Measurements from ENCODE around the gene NME1. TPM values are rescaled to one million over a fixed set of nuclear protein-coding genes. Genes with fewer than 3 reads are reported as not detected.

NME1 gene
- total RNA-seq, 2 donors from 2014 or later, result 21.7 to 35.6 TPM

DNA sequence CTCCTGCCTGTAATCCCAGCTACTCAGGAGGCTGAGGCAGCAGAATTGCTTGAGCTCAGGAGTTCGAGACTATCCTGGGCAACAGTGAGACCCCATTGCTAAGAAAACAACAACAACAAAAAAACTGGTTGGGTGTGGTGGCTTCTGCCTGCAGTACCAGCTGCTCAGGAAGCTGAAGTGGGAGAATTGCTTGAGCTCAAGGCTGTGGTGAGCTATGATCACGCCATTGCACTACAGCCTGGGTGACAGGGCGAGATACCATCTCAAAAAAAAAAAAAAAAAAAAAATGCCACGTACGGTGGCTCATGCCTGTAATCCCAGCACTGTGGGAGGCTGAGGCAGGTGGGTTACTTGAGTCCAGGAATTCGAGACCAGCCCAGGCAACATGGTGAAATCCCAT lies 46.9 kb downstream of the NME1 start:
- TF ChIP-seq, protein P1, sequence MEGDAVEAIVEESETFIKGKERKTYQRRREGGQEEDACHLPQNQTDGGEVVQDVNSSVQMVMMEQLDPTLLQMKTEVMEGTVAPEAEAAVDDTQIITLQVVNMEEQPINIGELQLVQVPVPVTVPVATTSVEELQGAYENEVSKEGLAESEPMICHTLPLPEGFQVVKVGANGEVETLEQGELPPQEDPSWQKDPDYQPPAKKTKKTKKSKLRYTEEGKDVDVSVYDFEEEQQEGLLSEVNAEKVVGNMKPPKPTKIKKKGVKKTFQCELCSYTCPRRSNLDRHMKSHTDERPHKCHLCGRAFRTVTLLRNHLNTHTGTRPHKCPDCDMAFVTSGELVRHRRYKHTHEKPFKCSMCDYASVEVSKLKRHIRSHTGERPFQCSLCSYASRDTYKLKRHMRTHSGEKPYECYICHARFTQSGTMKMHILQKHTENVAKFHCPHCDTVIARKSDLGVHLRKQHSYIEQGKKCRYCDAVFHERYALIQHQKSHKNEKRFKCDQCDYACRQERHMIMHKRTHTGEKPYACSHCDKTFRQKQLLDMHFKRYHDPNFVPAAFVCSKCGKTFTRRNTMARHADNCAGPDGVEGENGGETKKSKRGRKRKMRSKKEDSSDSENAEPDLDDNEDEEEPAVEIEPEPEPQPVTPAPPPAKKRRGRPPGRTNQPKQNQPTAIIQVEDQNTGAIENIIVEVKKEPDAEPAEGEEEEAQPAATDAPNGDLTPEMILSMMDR (IDR thresholded peaks at IDR 0.05), result no peak
- ATAC-seq (ENCODE audit: insufficient number of reproducible peaks, low FRiP score, low read depth), result no peak
- Histone ChIP-seq H3K27me3 (replicated peaks; ENCODE audit: insufficient read depth) (no peaks in the 10 kb centered on the region), H3K9me3 (no peaks in the 10 kb centered on the region), H3K4me3 (no peak overlapping the region), H3K4me1 (ENCODE audit: control insufficient read depth in 1 of 2, low read depth in 2 of 2) (no peaks in the 10 kb centered on the region), H3K27ac (no peak overlapping the region), H3K36me3 (peaks cover 58% of the 10 kb centered on the region)
- no peak for DNase-seq (ENCODE audit: low spot score)

DNA sequence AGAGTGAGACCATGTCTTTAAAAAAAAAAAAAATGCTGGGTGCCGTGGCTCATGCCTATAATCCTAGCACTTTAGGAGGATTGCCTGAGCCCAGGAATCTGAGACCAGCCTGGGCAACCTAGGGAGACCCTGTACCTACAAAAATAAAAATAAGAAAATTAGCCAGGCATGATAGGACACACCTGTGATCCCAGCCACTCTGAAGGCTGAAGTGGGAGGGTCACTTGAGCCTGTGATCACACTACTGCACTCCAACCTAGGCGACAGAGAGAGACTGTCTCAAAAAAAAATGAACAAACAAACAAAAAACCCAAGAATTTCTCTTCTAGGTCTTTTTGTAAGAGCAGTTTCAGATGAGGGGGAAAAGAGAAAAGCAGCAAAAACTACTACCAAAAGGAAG lies 47.5 kb downstream of the NME1 start:
- H3K27ac ChIP-seq, result no peak overlapping the region
- DNase-seq (ENCODE audit: low spot score), result no peak
- TF ChIP-seq, protein P1 (IDR thresholded peaks at IDR 0.05), result no peak
- no peaks in the 10 kb centered on the region for H3K9me3 ChIP-seq
- no peak overlapping the region for H3K4me3 ChIP-seq
- H3K36me3 ChIP-seq, result peaks cover 52% of the 10 kb centered on the region
- no peak for ATAC-seq (ENCODE audit: insufficient number of reproducible peaks, low FRiP score, low read depth)
- no peaks in the 10 kb centered on the region for H3K4me1 ChIP-seq (ENCODE audit: control insufficient read depth in 1 of 2, low read depth in 2 of 2)
- H3K27me3 ChIP-seq (replicated peaks; ENCODE audit: insufficient read depth), result no peaks in the 10 kb centered on the region

DNA sequence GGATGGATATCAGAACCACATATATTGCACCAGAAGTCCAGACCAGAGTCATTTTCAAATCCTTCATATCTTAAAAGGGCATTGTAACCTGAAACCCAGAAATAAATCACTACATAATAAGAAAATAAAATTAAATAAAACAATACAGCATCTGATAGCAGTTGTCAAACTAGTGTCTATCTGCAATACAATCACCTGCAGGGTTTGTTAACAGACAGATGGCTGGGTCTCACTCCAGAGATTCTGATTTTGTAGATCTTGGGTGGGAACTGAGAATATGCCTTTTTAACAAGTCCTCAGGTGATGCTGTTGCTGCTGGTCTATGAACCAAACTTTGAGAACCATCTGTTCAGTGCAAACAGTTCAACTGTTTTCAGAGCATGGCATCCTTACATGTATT lies 50.5 kb downstream of the NME1 start:
- no peak overlapping the region for H3K4me3 ChIP-seq
- TF ChIP-seq, protein P1 (IDR thresholded peaks at IDR 0.05), result no peak
- ATAC-seq (ENCODE audit: insufficient number of reproducible peaks, low FRiP score, low read depth), result no peak
- H3K9me3 ChIP-seq, result no peaks in the 10 kb centered on the region
- DNase-seq (ENCODE audit: low spot score), result no peak
- no peak overlapping the region for H3K27ac ChIP-seq
- H3K36me3 ChIP-seq, result peaks cover 52% of the 10 kb centered on the region
- H3K4me1 ChIP-seq (ENCODE audit: control insufficient read depth in 1 of 2, low read depth in 2 of 2), result no peaks in the 10 kb centered on the region
- no peaks in the 10 kb centered on the region for H3K27me3 ChIP-seq (replicated peaks; ENCODE audit: insufficient read depth)

Other genes starting within 250 kb of the NME1 start
- 100 to 1,000 TPM; 105 to 162 TPM for gene SPAG9, start 32.7 kb upstream of the NME1 start, total RNA-seq
- gene NME2, start 12.9 kb downstream of the NME1 start, total RNA-seq, result 100 to 1,000 TPM; 331 to 338 TPM
- gene MBTD1, start 106.5 kb downstream of the NME1 start, total RNA-seq, result 10 to 100 TPM in 1 of 2 donors, 1 to 10 TPM in 1; 6.9 to 18.3 TPM
- gene UTP18, start 107.0 kb downstream of the NME1 start, total RNA-seq, result 10 to 100 TPM; 14.5 to 27.4 TPM